VCaP (cell line): ENCODE measurements around the gene NLRP6.
A peak's percentile ranks its signal among the peaks of the same experiment; 100 is the strongest.

Experiments
- H3K27ac ChIP-seq: fragments of 450-650 bp; 2 replicates; pipeline ENCODE4 v1.5.1; 2017
- CTCF ChIP-seq: fragments of 450-650 bp; conservative IDR thresholded peaks from 2 replicates; pipeline ENCODE4 v1.5.1; 2017; ENCODE audit warnings: mild to moderate bottlenecking, moderate library complexity

NLRP6 gene

GRCh38 chr11:236774-237767 is 41.1 kb upstream of the NLRP6 start, which contains the start of gene PSMD13:
TSS of gene PSMD13 (plus strand) at chr11:236976. CDS start at chr11:237050, 74 bp downstream.
- no peak for TF ChIP-seq CTCF

DNA sequence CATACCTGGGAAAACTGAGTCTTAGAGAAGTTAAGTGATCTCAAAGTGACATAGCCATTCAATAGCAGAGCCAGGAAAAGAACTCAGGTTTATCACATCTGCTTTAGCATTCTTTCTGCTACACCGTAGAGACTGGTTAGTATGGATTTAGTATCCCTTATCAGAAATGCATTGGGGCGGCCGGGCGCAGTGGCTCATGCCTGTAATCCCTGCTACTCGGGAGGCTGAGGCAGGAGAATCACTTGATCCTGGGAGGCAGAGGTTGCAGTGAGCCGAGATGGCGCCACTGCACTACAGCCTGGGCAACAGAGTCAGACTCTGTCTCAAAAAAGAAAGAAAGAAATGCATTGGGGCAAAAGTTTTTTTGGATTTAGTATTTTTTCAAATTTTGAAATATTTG is 39.9 kb upstream of the NLRP6 start:
- peak overlapping the region; percentile 85 for H3K27ac ChIP-seq

More at GRCh38 chr11:236774-237767, 41.1 kb upstream of the NLRP6 start, which contains the start of gene PSMD13:
- H3K27ac ChIP-seq = peak within 1 kb of the TSS; percentile 89

- no peak for TF ChIP-seq CTCF
- peak overlapping the region; percentile 85 for H3K27ac ChIP-seq
These were observed 37.9 kb upstream of the NLRP6 start for GRCh38 chr11:240315-240714.

GRCh38 chr11:241634-242033 is 36.6 kb upstream of the NLRP6 start:
- peak overlapping the region; percentile 85 for H3K27ac ChIP-seq
- TF ChIP-seq CTCF = no peak

DNA sequence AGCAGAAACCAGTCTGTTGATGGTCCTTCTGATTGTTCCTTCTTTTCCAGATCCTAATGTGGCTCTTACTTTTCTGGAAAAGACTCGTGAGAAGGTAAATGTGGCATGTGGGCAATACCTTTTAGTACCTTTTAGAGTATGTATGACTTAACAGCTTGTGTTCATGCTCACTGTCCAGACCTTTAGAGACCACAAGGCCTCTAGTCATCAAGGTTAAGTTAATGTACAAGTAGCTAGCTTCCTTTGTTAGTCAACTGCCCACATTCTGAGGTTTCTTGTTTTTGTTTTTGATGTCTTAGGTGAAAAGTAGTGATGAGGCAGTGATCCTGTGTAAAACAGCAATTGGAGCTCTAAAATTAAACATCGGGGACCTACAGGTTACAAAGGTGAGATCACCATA is 33.8 kb upstream of the NLRP6 start:
- TF ChIP-seq CTCF = no peak
- H3K27ac ChIP-seq = no peak overlapping the region

DNA sequence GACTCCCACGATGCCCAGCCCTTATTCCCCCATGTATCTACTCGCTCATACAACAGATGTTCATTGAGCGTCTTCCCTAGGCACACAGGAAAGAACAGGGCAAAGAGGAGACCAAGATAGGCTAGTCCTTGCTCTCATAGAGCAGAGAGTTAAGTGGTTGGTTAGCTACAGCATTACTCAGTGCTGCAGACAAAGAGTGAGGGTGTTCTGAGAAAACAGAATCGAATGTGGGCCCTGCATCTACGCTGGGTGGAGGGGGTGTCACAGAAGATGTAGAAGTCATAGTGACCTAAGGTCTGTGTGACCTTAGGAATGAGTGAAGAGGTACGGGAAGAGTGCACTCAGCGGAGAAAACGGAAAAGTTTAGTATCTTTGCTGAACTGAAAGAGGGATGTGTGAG is 29.1 kb upstream of the NLRP6 start:
- TF ChIP-seq CTCF = no peak

DNA sequence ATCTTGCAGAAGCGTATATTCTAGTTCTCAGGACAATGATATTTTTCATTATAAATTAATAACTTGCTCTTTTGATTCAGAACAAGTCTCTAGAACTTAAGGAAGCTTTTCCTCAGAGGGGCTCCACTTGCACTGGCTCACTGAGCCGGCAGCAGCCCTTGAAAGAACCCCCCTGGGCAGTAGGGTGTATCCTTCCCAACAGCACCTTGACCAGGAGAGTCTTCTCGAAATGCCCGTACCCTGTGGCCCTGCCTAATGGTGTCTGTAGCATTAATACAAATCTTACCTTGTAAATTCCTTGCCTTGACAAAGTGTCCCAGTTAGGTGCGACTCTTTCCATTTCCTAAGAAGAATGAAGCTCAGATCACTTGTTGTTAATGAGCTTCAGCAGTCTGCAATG is 27.9 kb upstream of the NLRP6 start:
- H3K27ac ChIP-seq = no peak overlapping the region
- no peak for TF ChIP-seq CTCF

More for the DNA sequence above, 29.1 kb upstream of the NLRP6 start:
- no peak overlapping the region for H3K27ac ChIP-seq
